BLaER1 (cell line): ENCODE results near the gene DNAJC2.
"Not testable (repeated sequence)": the region's sequence is repeated elsewhere in the genome, so short reads cannot be mapped to it uniquely, and the experiment has no call there.

ENCODE experiments used
- H3K27ac ChIP-seq: shearing (Covaris generic); formaldehyde crosslinking; 2 replicates; pipeline ENCODE4 v1.8.1; 2022
- H3K27me3 ChIP-seq: shearing (Covaris generic); formaldehyde crosslinking; 2 replicates; pipeline ENCODE4 v1.8.1; 2022
- H3K36me3 ChIP-seq: shearing (Covaris generic); formaldehyde crosslinking; 2 replicates; pipeline ENCODE4 v1.8.1; 2022
- H3K4me1 ChIP-seq: shearing (Covaris generic); formaldehyde crosslinking; 2 replicates; pipeline ENCODE4 v1.8.1; 2022
- H3K4me2 ChIP-seq: shearing (Covaris generic); formaldehyde crosslinking; 2 replicates; pipeline ENCODE4 v1.8.1; 2022
- H3K4me3 ChIP-seq: shearing (Covaris generic); formaldehyde crosslinking; 2 replicates; pipeline ENCODE4 v1.8.1; 2022
- H3K9ac ChIP-seq: shearing (Covaris generic); formaldehyde crosslinking; 2 replicates; pipeline ENCODE4 v1.8.1; 2022
- H3K9me3 ChIP-seq: shearing (Covaris generic); formaldehyde crosslinking; 2 replicates; pipeline ENCODE4 v1.8.1; 2022
- H4K20me1 ChIP-seq: shearing (Covaris generic); formaldehyde crosslinking; 2 replicates; pipeline ENCODE4 v1.8.1; 2022
- Cebpa-rat ChIP-seq: shearing (Covaris generic); IDR thresholded peaks from 2 replicates; pipeline ENCODE4 v1.8.1; 2022

The DNAJC2 gene

GRCh38 chr7:103299660-103300059 lies 44.9 kb downstream of the DNAJC2 start:
- no peak overlapping the region for H3K4me3 ChIP-seq
- TF ChIP-seq Cebpa-rat = no peak
- H3K4me2 ChIP-seq = no peak overlapping the region
- H3K27me3 ChIP-seq = no peaks in the 10 kb centered on the region
- H3K9me3 ChIP-seq = no peaks in the 10 kb centered on the region
- H3K4me1 ChIP-seq = peaks cover 16% of the 10 kb centered on the region
- H3K36me3 ChIP-seq = peaks cover 60% of the 10 kb centered on the region
- no peak overlapping the region for H3K9ac ChIP-seq
- no peak overlapping the region for H3K27ac ChIP-seq
- H4K20me1 ChIP-seq = peaks cover 42% of the 10 kb centered on the region

GRCh38 chr7:103297837-103298179 lies 46.8 kb downstream of the DNAJC2 start:
- Histone ChIP-seq H3K27ac (peak overlapping the region; percentile 91), H3K9me3 (no peaks in the 10 kb centered on the region), H3K4me2 (peak overlapping the region; percentile 89), H3K27me3 (no peaks in the 10 kb centered on the region), H3K4me3 (peak overlapping the region; percentile 87), H3K9ac (peak overlapping the region; percentile 92), H4K20me1 (peaks cover 32% of the 10 kb centered on the region), H3K4me1 (peaks cover 16% of the 10 kb centered on the region), H3K36me3 (peaks cover 42% of the 10 kb centered on the region)
- no peak for TF ChIP-seq Cebpa-rat

GRCh38 chr7:103296901-103297836 lies 47.4 kb downstream of the DNAJC2 start, which contains the start of gene PMPCB:
Gene PMPCB (plus strand): TSS chr7:103297435. CDS start chr7:103297460, 25 bp downstream.
- H3K36me3 ChIP-seq = peaks cover 36% of the 10 kb centered on the region
- peaks cover 27% of the 10 kb centered on the region for H4K20me1 ChIP-seq
- peak within 1 kb of the TSS; percentile 91 for H3K27ac ChIP-seq
- H3K9me3 ChIP-seq = no peaks in the 10 kb centered on the region
- peaks cover 16% of the 10 kb centered on the region for H3K4me1 ChIP-seq
- H3K4me3 ChIP-seq = peak within 1 kb of the TSS; percentile 87
- peak within 1 kb of the TSS; percentile 92 for H3K9ac ChIP-seq
- TF ChIP-seq Cebpa-rat = peak; percentile 53; the same call in 1 of the 2 replicates
- peak within 1 kb of the TSS; percentile 89 for H3K4me2 ChIP-seq
- no peaks in the 10 kb centered on the region for H3K27me3 ChIP-seq

- TF ChIP-seq Cebpa-rat = no peak
- H3K4me1 ChIP-seq = peaks cover 6% of the 10 kb centered on the region
- H3K36me3 ChIP-seq = no peaks in the 10 kb centered on the region
- no peaks in the 10 kb centered on the region for H3K9me3 ChIP-seq
- peaks cover 9% of the 10 kb centered on the region; the same call in 1 of the 2 replicates for H4K20me1 ChIP-seq
- H3K9ac ChIP-seq = no peak overlapping the region
- no peaks in the 10 kb centered on the region for H3K27me3 ChIP-seq
- no peak overlapping the region for H3K4me3 ChIP-seq
- no peak overlapping the region for H3K4me2 ChIP-seq
- H3K27ac ChIP-seq = no peak overlapping the region
Observed at GRCh38 chr7:103293526-103293925, 51.0 kb downstream of the DNAJC2 start.

- no peaks in the 10 kb centered on the region for H3K36me3 ChIP-seq
- H3K4me3 ChIP-seq = no peak overlapping the region
- H3K4me1 ChIP-seq = no peaks in the 10 kb centered on the region
- no peaks in the 10 kb centered on the region for H4K20me1 ChIP-seq
- no peaks in the 10 kb centered on the region for H3K27me3 ChIP-seq
- no peaks in the 10 kb centered on the region for H3K9me3 ChIP-seq
- H3K27ac ChIP-seq = no peak overlapping the region
- no peak overlapping the region for H3K9ac ChIP-seq
- TF ChIP-seq Cebpa-rat = no peak
- H3K4me2 ChIP-seq = no peak overlapping the region
Observed at GRCh38 chr7:103292122-103292521, 52.4 kb downstream of the DNAJC2 start.

GRCh38 chr7:103282802-103283427 lies 61.7 kb downstream of the DNAJC2 start:
- not testable (repeated sequence) for H4K20me1 ChIP-seq, H3K4me2 ChIP-seq, H3K9ac ChIP-seq, H3K4me3 ChIP-seq, H3K36me3 ChIP-seq, H3K27ac ChIP-seq, H3K9me3 ChIP-seq
- Histone ChIP-seq H3K27me3 (peaks cover 12% of the 10 kb centered on the region; the same call in 1 of the 2 replicates), H3K4me1 (peaks cover 11% of the 10 kb centered on the region)

GRCh38 chr7:103280803-103281155 lies 63.8 kb downstream of the DNAJC2 start:
- Histone ChIP-seq H3K4me2 (peak overlapping the region; percentile 91), H3K27me3 (peaks cover 12% of the 10 kb centered on the region; the same call in 1 of the 2 replicates), H3K4me1 (peaks cover 13% of the 10 kb centered on the region), H3K4me3 (peak overlapping the region; percentile 75), H3K27ac (peak overlapping the region; percentile 71), H3K9ac (peak overlapping the region; percentile 77)
- H3K9me3 ChIP-seq, H3K36me3 ChIP-seq, H4K20me1 ChIP-seq: not testable (repeated sequence)

GRCh38 chr7:103279963-103280802 lies 64.4 kb downstream of the DNAJC2 start:
- H3K36me3 ChIP-seq, H3K9me3 ChIP-seq, H4K20me1 ChIP-seq: not testable (repeated sequence)
- Histone ChIP-seq H3K4me2 (peak overlapping the region; percentile 91), H3K4me1 (peaks cover 13% of the 10 kb centered on the region), H3K27me3 (peaks cover 12% of the 10 kb centered on the region; the same call in 1 of the 2 replicates), H3K4me3 (peak overlapping the region; percentile 75), H3K27ac (peak overlapping the region; percentile 71), H3K9ac (peak overlapping the region; percentile 77)

- Histone ChIP-seq H3K4me3 (peak overlapping the region; percentile 75), H3K9ac (peak overlapping the region; percentile 77), H3K4me1 (peaks cover 13% of the 10 kb centered on the region), H3K27me3 (peaks cover 12% of the 10 kb centered on the region; the same call in 1 of the 2 replicates), H3K4me2 (peak overlapping the region; percentile 91), H3K27ac (peak overlapping the region; percentile 71), H3K36me3 (peaks cover 11% of the 10 kb centered on the region; the same call in 1 of the 2 replicates)
- H3K9me3 ChIP-seq, H4K20me1 ChIP-seq: not testable (repeated sequence)
Observed at GRCh38 chr7:103279636-103279962, 65.0 kb downstream of the DNAJC2 start.

GRCh38 chr7:103278195-103278594 lies 66.4 kb downstream of the DNAJC2 start:
- H3K27ac ChIP-seq, H4K20me1 ChIP-seq, H3K9ac ChIP-seq, H3K4me3 ChIP-seq, H3K9me3 ChIP-seq: not testable (repeated sequence)
- Histone ChIP-seq H3K27me3 (peaks cover 12% of the 10 kb centered on the region; the same call in 1 of the 2 replicates), H3K4me1 (peaks cover 13% of the 10 kb centered on the region), H3K36me3 (peaks cover 20% of the 10 kb centered on the region; the same call in 1 of the 2 replicates), H3K4me2 (peak overlapping the region; percentile 39)

GRCh38 chr7:103274867-103275266 lies 69.7 kb downstream of the DNAJC2 start:
- H3K4me1 ChIP-seq = peaks cover 13% of the 10 kb centered on the region
- not testable (repeated sequence) for H3K9me3 ChIP-seq, H4K20me1 ChIP-seq, H3K27ac ChIP-seq, H3K4me3 ChIP-seq, H3K27me3 ChIP-seq, H3K4me2 ChIP-seq, H3K9ac ChIP-seq
- H3K36me3 ChIP-seq = peaks cover 20% of the 10 kb centered on the region; the same call in 1 of the 2 replicates
